Rectal smooth muscle tissue (tissue), 1 donor: Measurements from ENCODE around the gene EYS.

Experiments
- H3K27ac ChIP-seq: one replicate; pipeline ENCODE4 v1.7.0; 2013; ENCODE audit warnings: low read depth, low read length, inconsistent platforms
- H3K27me3 ChIP-seq: one replicate; pipeline ENCODE4 v1.7.0; 2013; ENCODE audit warnings: low read length; ENCODE audit not compliant: control insufficient read depth, insufficient read depth
- H3K36me3 ChIP-seq: one replicate; pipeline ENCODE4 v1.7.0; 2013; ENCODE audit warnings: low read length; ENCODE audit not compliant: control insufficient read depth, insufficient read depth
- H3K4me1 ChIP-seq: one replicate; pipeline ENCODE4 v1.7.0; 2013; ENCODE audit warnings: low read length; ENCODE audit not compliant: control insufficient read depth, insufficient read depth
- H3K4me3 ChIP-seq: one replicate; pipeline ENCODE4 v1.7.0; 2013; ENCODE audit warnings: low read length
- H3K9ac ChIP-seq: one replicate; pipeline ENCODE4 v1.7.0; 2013; ENCODE audit warnings: low read length

Gene EYS

GRCh38 chr6:64428186-64428585 lies 1278.8 kb downstream of the EYS start:
- H3K4me3 ChIP-seq, result no peak overlapping the region
- no peak overlapping the region for H3K27ac ChIP-seq
- H3K9ac ChIP-seq, result no peak overlapping the region
- H3K27me3 ChIP-seq, result no peaks in the 10 kb centered on the region
- H3K36me3 ChIP-seq, result no peaks in the 10 kb centered on the region
- no peaks in the 10 kb centered on the region for H3K4me1 ChIP-seq

DNA sequence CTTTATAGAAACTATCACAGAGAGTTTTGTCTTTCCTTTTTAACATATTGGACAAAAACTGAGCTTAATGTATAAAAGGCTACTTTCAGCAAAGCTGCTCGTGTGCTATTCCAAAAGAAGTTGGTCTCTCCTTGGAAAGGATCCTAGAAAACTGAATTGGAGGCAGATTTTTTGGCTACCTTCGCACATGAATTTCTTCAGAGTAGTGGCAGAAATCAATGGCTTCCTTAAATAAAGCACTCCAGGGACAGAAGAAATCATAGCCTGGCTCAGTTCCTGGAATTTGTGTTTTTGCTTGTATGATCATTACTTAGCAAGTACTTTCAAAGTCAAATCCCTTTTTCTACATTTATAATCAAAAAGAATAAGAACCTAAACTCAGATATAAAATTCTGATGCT lies 1291.1 kb downstream of the EYS start:
- Histone ChIP-seq H3K27me3 (no peaks in the 10 kb centered on the region), H3K9ac (no peak overlapping the region), H3K4me3 (no peak overlapping the region), H3K27ac (no peak overlapping the region), H3K4me1 (no peaks in the 10 kb centered on the region), H3K36me3 (no peaks in the 10 kb centered on the region)

GRCh38 chr6:64411226-64411625 lies 1295.8 kb downstream of the EYS start:
- H3K36me3 ChIP-seq, result no peaks in the 10 kb centered on the region
- H3K9ac ChIP-seq, result no peak overlapping the region
- no peak overlapping the region for H3K27ac ChIP-seq
- H3K4me3 ChIP-seq, result no peak overlapping the region
- no peaks in the 10 kb centered on the region for H3K4me1 ChIP-seq
- H3K27me3 ChIP-seq, result no peaks in the 10 kb centered on the region

GRCh38 chr6:64409948-64410347 lies 1297.1 kb downstream of the EYS start:
- H3K27me3 ChIP-seq, result no peaks in the 10 kb centered on the region
- no peak overlapping the region for H3K9ac ChIP-seq
- H3K4me3 ChIP-seq, result no peak overlapping the region

GRCh38 chr6:64404396-64404795 lies 1302.6 kb downstream of the EYS start:
- no peaks in the 10 kb centered on the region for H3K27me3 ChIP-seq
- H3K36me3 ChIP-seq, result no peaks in the 10 kb centered on the region
- H3K9ac ChIP-seq, result no peak overlapping the region
- no peaks in the 10 kb centered on the region for H3K4me1 ChIP-seq
- no peak overlapping the region for H3K4me3 ChIP-seq
- H3K27ac ChIP-seq, result no peak overlapping the region

More at GRCh38 chr6:64409948-64410347, 1297.1 kb downstream of the EYS start:
- H3K36me3 ChIP-seq, result no peaks in the 10 kb centered on the region
- H3K4me1 ChIP-seq, result no peaks in the 10 kb centered on the region
- H3K27ac ChIP-seq, result no peak overlapping the region

DNA sequence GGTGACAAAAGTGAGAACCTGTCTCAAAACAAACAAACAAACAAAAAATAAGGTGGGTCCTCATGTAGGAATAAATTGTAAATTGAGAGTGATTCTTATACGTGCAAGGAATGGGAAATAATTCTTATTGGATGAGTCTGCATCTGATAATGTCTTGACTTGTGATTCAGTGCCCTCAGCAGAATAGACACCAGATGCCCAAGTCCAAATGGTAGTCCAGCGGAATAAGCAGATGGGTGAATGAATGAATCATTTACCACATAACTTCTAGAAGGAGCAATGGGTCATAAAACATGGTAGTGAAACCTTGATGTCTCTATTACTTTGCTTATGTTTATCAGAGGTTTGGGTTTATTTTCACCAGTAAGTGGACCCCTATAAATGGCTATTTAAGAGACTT lies 1323.7 kb downstream of the EYS start:
- Histone ChIP-seq H3K27me3 (no peaks in the 10 kb centered on the region), H3K9ac (no peak overlapping the region), H3K4me1 (no peaks in the 10 kb centered on the region), H3K36me3 (no peaks in the 10 kb centered on the region), H3K4me3 (no peak overlapping the region), H3K27ac (no peak overlapping the region)

- no peak overlapping the region for H3K9ac ChIP-seq
- H3K4me3 ChIP-seq, result no peak overlapping the region
- no peak overlapping the region for H3K27ac ChIP-seq
- no peaks in the 10 kb centered on the region for H3K4me1 ChIP-seq
- no peaks in the 10 kb centered on the region for H3K36me3 ChIP-seq
- H3K27me3 ChIP-seq, result no peaks in the 10 kb centered on the region
These were observed 1330.6 kb downstream of the EYS start for GRCh38 chr6:64376394-64376793.

- H3K27ac ChIP-seq, result no peak overlapping the region
These were observed 1349.6 kb downstream of the EYS start for GRCh38 chr6:64357430-64357829.

DNA sequence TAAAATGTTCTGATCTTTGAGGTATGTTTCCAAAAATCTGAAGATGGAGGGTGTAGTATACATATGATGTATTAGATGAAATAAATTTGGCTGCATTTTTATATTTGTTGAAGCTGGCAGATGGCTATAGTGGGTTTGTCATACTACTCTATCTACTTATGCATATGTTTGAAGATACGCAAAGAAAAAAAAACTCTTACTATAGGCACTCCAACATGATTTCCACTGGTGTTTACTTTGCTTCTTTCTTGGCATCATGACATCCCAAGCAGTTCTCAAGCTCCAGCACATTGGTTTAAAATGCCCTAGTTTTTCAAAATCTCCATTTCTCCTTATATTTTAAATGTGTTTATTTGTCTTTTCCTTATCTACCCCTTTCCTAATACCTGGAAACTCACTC lies 1359.6 kb downstream of the EYS start:
- Histone ChIP-seq H3K27ac (no peak overlapping the region), H3K4me1 (no peaks in the 10 kb centered on the region), H3K9ac (no peak overlapping the region), H3K36me3 (no peaks in the 10 kb centered on the region), H3K4me3 (no peak overlapping the region), H3K27me3 (no peaks in the 10 kb centered on the region)

More at GRCh38 chr6:64357430-64357829, 1349.6 kb downstream of the EYS start:
- H3K4me3 ChIP-seq, result no peak overlapping the region
- H3K27me3 ChIP-seq, result no peaks in the 10 kb centered on the region
- H3K4me1 ChIP-seq, result no peaks in the 10 kb centered on the region
- no peaks in the 10 kb centered on the region for H3K36me3 ChIP-seq
- no peak overlapping the region for H3K9ac ChIP-seq

GRCh38 chr6:64335195-64335594 lies 1371.8 kb downstream of the EYS start:
- H3K36me3 ChIP-seq, result no peaks in the 10 kb centered on the region
- H3K4me1 ChIP-seq, result no peaks in the 10 kb centered on the region
- H3K27ac ChIP-seq, result no peak overlapping the region
- H3K4me3 ChIP-seq, result no peak overlapping the region
- H3K9ac ChIP-seq, result no peak overlapping the region
- no peaks in the 10 kb centered on the region for H3K27me3 ChIP-seq

- H3K4me3 ChIP-seq, result no peak overlapping the region
- no peaks in the 10 kb centered on the region for H3K27me3 ChIP-seq
- no peaks in the 10 kb centered on the region for H3K36me3 ChIP-seq
- no peak overlapping the region for H3K27ac ChIP-seq
- H3K9ac ChIP-seq, result no peak overlapping the region
- no peaks in the 10 kb centered on the region for H3K4me1 ChIP-seq
These were observed 1372.4 kb downstream of the EYS start for GRCh38 chr6:64334636-64335035.

DNA sequence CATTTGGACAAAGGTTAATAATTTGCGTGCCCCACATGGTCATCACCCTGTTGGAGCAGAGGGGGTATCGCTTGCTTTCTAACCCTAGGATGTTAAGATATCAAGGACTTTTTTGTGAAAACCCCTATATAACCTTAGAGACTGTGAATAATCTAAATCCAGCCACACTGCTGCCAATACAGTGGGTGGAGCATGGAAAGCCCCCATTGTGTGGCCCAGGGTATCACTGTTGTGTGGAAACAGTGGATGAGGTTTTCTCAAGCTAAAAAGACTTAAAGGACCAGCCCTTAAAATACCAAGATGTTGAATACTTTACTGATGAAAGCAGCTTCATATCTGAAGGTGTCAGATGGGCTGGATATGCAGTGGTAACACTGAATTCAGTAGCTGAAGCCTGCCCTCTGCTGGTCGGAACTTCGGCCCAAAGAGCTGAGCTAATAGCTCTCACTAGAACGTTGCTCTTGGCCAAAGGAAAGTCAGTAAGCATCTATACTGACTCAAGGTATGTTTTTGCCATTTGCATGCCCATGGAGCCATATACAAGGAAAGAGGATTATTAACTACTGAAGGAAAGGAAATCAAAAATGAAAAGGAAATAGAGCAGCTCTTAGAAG lies 1376.2 kb downstream of the EYS start:
- no peaks in the 10 kb centered on the region for H3K27me3 ChIP-seq
- H3K9ac ChIP-seq, result no peak overlapping the region
- no peak overlapping the region for H3K4me3 ChIP-seq
- H3K27ac ChIP-seq, result no peak overlapping the region
- H3K4me1 ChIP-seq, result no peaks in the 10 kb centered on the region
- no peaks in the 10 kb centered on the region for H3K36me3 ChIP-seq

DNA sequence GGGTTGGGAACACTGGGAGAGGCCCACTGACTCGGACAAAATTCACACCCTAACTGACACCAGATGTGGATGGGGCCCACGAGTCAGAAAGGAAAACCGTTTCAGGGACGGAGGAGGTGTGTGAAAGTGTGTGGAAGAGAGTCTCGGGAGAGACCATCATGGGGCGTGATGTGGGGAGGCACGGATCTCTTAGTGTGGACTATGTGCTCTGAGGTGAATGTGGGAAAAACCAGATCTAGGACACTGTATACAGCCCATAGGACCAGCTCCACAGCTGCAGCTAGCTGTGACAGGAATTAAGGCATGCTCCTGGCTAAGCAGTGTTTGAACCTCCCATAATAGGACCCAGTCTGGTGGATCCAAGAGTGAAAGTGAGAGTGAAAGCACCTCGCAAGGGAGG lies 1380.1 kb downstream of the EYS start:
- H3K4me1 ChIP-seq, result no peaks in the 10 kb centered on the region
- no peak overlapping the region for H3K27ac ChIP-seq
- no peaks in the 10 kb centered on the region for H3K27me3 ChIP-seq
- no peak overlapping the region for H3K9ac ChIP-seq
- no peak overlapping the region for H3K4me3 ChIP-seq
- no peaks in the 10 kb centered on the region for H3K36me3 ChIP-seq
